GOT3 (cell line): Measurements from ENCODE around the gene AP2A1.

ENCODE experiments used
- DNase-seq: peaks from one replicate; lab custom pipeline; 2025; ENCODE audit warnings: mixed read lengths; lab: John Stamatoyannopoulos, UW

Gene AP2A1

GRCh38 chr19:49792829-49793560 is 26.2 kb downstream of the AP2A1 start:
- DNase-seq, result no peak

- no peak for DNase-seq
Measured at GRCh38 chr19:49793561-49793840, 26.7 kb downstream of the AP2A1 start.

GRCh38 chr19:49795615-49796014 is 28.8 kb downstream of the AP2A1 start:
- DNase-seq, result no peak

GRCh38 chr19:49798574-49798973 is 31.8 kb downstream of the AP2A1 start:
- no peak for DNase-seq

GRCh38 chr19:49799271-49799797 is 32.5 kb downstream of the AP2A1 start:
- DNase-seq, result no peak

GRCh38 chr19:49799798-49800376 is 33.1 kb downstream of the AP2A1 start:
- no peak for DNase-seq

GRCh38 chr19:49800771-49801170 is 34.0 kb downstream of the AP2A1 start:
- DNase-seq, result no peak

GRCh38 chr19:49801401-49801888 is 34.6 kb downstream of the AP2A1 start:
- DNase-seq, result no peak

GRCh38 chr19:49801966-49802661 is 35.3 kb downstream of the AP2A1 start:
- DNase-seq, result no peak

GRCh38 chr19:49802836-49803528 is 36.2 kb downstream of the AP2A1 start:
- DNase-seq, result no peak

- no peak for DNase-seq
Measured at GRCh38 chr19:49803529-49803856, 36.7 kb downstream of the AP2A1 start.

GRCh38 chr19:49805822-49806619 is 39.2 kb downstream of the AP2A1 start:
- no peak for DNase-seq

- DNase-seq, result no peak
Measured at GRCh38 chr19:49806620-49806959, 39.8 kb downstream of the AP2A1 start.

- DNase-seq, result no peak
Measured at GRCh38 chr19:49807058-49807903, 40.5 kb downstream of the AP2A1 start.

- DNase-seq, result no peak
Measured at GRCh38 chr19:49807904-49808675, 41.3 kb downstream of the AP2A1 start.

GRCh38 chr19:49808711-49809159 is 41.9 kb downstream of the AP2A1 start:
- peak; percentile 31 for DNase-seq

- DNase-seq, result no peak
Measured at GRCh38 chr19:49809160-49809940, 42.5 kb downstream of the AP2A1 start.

- no peak for DNase-seq
Measured at GRCh38 chr19:49809941-49810389, 43.2 kb downstream of the AP2A1 start.

GRCh38 chr19:49811328-49811727 is 44.5 kb downstream of the AP2A1 start:
- no peak for DNase-seq
